ENCODE measurements around the gene WNT7A. TPM values are rescaled to one million over a fixed set of nuclear protein-coding genes. Genes with fewer than 3 reads are reported as not detected.

The WNT7A gene
- total and polyA plus RNA-seq, 4 experiments from 2014 or later = 8.3 to 19.3 (median 13.5) TPM

DNA sequence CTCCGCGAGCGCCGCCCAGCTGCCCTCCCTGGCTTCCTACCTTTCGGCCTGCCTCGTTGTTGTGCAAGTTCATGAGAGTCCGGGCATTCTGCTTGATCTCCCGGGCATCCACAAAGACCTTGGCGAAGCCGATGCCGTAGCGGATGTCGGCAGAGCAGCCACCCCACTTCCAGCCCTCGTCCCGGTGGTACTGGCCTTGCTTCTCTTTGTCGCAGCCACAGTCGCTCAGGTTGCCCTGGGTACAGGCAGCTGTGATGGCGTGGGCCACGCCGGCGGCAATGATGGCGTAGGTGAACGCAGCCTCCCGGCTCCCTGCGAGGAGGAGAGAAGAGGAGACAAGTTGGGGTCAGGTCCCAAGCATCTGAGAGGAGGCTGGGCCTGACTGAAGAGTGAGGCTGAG, 25.4 kb downstream of the WNT7A start:
- Mint-ChIP-seq H3K4me3 (no peak overlapping the region), H3K36me3 (peaks cover 27 to 31% of the 10 kb centered on the region in 2 donors), H3K4me1 (peaks cover 17 to 65% (median 31%) of the 10 kb centered on the region in 4 donors), H3K9me3 (peaks cover 0 to 4% (median 0%) of the 10 kb centered on the region in 8 donors), H3K27me3 (no peaks in the 10 kb centered on the region), H3K27ac (peak overlapping the region in 2 of 7 donors; percentile 62 to 68)
- DNase-seq = no peak
- Histone ChIP-seq H3K36me3 (ENCODE audit: insufficient read depth, low read length) (no peaks in the 10 kb centered on the region), H3K4me3 (ENCODE audit: low read length in 2 of 2) (no peak overlapping the region), H3K9me3 (ENCODE audit: control insufficient read depth in 1 of 2, low read length in 2 of 2) (no peaks in the 10 kb centered on the region), H3K27ac (ENCODE audit: low read depth, low read length) (no peak overlapping the region), H3K4me1 (ENCODE audit: insufficient read depth, low read length) (peaks cover 18% of the 10 kb centered on the region), H3K27me3 (ENCODE audit: insufficient read depth, low read length) (no peaks in the 10 kb centered on the region)
- intact Hi-C loops (cut with micrococcal nuclease) = no loop called here
- ChIA-PET POLR2A (ENCODE audit: partially characterized antibody) (interaction anchor here (1.2 to 2.5 kb wide), 2 partner anchors 12 to 26 kb away, joined by 5 to 9 read pairs; partner anchors contain the start of gene WNT7A), CTCF (ENCODE audit: partially characterized antibody) (interaction anchor here (1.8 to 2.3 kb wide), 3 partner anchors 26 to 197 kb away, joined by 6 to 10 read pairs (median 7); partner anchors contain the start of gene WNT7A)

DNA sequence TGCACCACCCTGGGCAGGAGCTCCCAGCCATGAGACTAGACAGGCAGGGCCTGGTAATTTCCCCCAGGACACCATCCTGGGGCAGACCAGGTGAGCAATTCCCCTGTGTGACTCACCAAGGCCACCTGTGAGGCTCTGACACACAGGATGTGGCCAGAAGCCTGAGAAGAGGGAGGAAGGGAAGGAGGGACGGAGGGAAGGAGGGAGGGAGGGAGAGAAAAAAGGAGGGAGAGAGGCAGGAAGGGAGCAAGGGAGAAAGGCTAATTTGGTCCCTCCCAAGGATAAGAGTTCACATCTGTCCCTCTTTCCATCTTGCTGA, 25.9 kb downstream of the WNT7A start:
- no peak for DNase-seq

DNA sequence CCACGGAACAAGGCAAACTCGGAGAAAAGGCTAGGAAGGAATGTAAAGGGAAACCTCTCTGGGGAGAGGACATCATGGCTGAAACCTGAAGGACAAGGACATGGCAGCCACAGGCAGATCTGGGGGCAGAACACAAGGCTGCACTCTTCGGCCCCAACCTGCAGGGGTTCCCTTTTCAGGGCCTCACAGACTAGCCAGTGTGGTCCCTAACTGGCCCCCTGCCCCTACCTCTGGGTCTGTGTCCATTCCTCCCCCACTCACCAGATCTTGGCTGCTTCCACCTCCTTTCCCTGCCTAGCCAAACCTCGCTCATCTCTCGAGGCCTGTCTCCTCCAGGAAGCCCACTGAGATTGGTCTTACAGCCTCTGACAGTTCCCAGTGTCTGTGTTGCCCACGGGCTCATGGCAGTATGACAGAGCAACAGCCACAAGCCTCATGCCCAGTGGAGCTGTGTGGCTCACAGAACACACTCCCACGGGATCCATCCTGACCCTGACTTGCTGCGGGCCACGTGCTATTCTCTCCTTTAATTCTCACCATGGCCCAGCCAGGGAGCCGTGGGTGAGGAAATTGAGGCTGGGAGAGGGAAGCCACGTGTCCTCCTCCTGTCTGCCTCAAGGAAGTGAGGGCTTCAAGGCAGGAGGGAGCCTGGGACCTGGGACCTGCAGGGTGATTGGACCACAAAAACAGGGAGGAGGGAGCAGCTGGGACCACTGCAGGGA, 26.5 kb downstream of the WNT7A start:
- Mint-ChIP-seq H3K4me3 (peak overlapping the region in 2 of 8 donors; percentile 24 to 39), H3K36me3 (peaks cover 27 to 40% of the 10 kb centered on the region in 2 donors), H3K9me3 (peaks cover 0 to 4% (median 0%) of the 10 kb centered on the region in 8 donors), H3K27me3 (peaks cover 0 to 2% of the 10 kb centered on the region in 2 donors), H3K27ac (peak overlapping the region in 6 of 7 donors; percentile 13 to 82 (median 56)), H3K4me1 (peaks cover 20 to 75% (median 39%) of the 10 kb centered on the region in 4 donors)
- Histone ChIP-seq H3K36me3 (ENCODE audit: insufficient read depth, low read length) (no peaks in the 10 kb centered on the region), H3K27me3 (ENCODE audit: insufficient read depth, low read length) (no peaks in the 10 kb centered on the region), H3K4me3 (ENCODE audit: low read length in 2 of 2) (no peak overlapping the region), H3K9me3 (ENCODE audit: control insufficient read depth in 1 of 2, low read length in 2 of 2) (no peaks in the 10 kb centered on the region), H3K4me1 (ENCODE audit: insufficient read depth, low read length) (peaks cover 18% of the 10 kb centered on the region), H3K27ac (ENCODE audit: low read depth, low read length) (no peak overlapping the region)
- intact Hi-C loops (cut with micrococcal nuclease) = no loop called here
- ChIA-PET POLR2A (ENCODE audit: partially characterized antibody) (interaction anchor here (1.2 to 2.5 kb wide), 3 partner anchors 12 to 27 kb away, joined by 5 to 9 read pairs (median 6); partner anchors contain the start of gene WNT7A), CTCF (ENCODE audit: partially characterized antibody) (interaction anchor here (1.8 to 1.9 kb wide), 2 partner anchors 32 to 196 kb away, joined by 6 to 7 read pairs; no protein-coding TSS in a partner anchor)
- DNase-seq = no peak

More for the DNA sequence above, 25.9 kb downstream of the WNT7A start:
- Histone ChIP-seq H3K27ac (ENCODE audit: low read depth, low read length) (no peak overlapping the region), H3K4me3 (ENCODE audit: low read length in 2 of 2) (no peak overlapping the region), H3K4me1 (ENCODE audit: insufficient read depth, low read length) (peaks cover 18% of the 10 kb centered on the region), H3K9me3 (ENCODE audit: control insufficient read depth in 1 of 2, low read length in 2 of 2) (no peaks in the 10 kb centered on the region), H3K36me3 (ENCODE audit: insufficient read depth, low read length) (no peaks in the 10 kb centered on the region), H3K27me3 (ENCODE audit: insufficient read depth, low read length) (no peaks in the 10 kb centered on the region)
- CTCF ChIA-PET (ENCODE audit: partially characterized antibody) = interaction anchor here (1.8 to 2.3 kb wide), 3 partner anchors 27 to 196 kb away, joined by 6 to 10 read pairs (median 7); partner anchors contain the start of gene WNT7A
- H3K27me3 Mint-ChIP-seq = no peaks in the 10 kb centered on the region
- H3K27ac Mint-ChIP-seq = peak overlapping the region in 5 of 7 donors; percentile 13 to 82 (median 62)
- intact Hi-C loops (cut with micrococcal nuclease) = no loop called here
- H3K9me3 Mint-ChIP-seq = peaks cover 0 to 4% (median 0%) of the 10 kb centered on the region in 8 donors
- peaks cover 25 to 36% of the 10 kb centered on the region in 2 donors for H3K36me3 Mint-ChIP-seq
- peak overlapping the region in 1 of 8 donors; percentile 33 for H3K4me3 Mint-ChIP-seq
- POLR2A ChIA-PET (ENCODE audit: partially characterized antibody) = interaction anchor here (1.2 to 2.5 kb wide), 2 partner anchors 13 to 26 kb away, joined by 5 to 9 read pairs; partner anchors contain the start of gene WNT7A
- peaks cover 18 to 70% (median 36%) of the 10 kb centered on the region in 4 donors for H3K4me1 Mint-ChIP-seq

DNA sequence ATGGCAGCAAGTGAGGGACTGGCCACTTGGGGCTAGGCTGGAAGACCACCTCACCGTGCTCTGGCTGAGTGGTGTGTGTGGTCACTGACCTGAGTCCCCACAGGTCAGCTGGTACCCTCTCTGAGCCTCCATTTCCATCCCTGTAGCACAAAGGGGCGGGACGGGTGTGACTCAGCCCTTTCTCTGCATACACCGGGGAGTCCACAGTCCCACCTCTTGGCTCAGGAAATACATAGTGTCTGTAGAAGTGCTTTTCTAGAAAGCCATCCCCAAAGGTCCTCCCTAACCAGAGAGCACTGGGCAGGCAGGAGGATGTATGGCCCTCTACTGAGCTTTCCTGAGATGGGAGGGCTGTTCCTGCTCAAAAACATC, 27.2 kb downstream of the WNT7A start:
- Histone ChIP-seq H3K36me3 (ENCODE audit: insufficient read depth, low read length) (no peaks in the 10 kb centered on the region), H3K9me3 (ENCODE audit: control insufficient read depth in 1 of 2, low read length in 2 of 2) (no peaks in the 10 kb centered on the region), H3K27me3 (ENCODE audit: insufficient read depth, low read length) (no peaks in the 10 kb centered on the region), H3K27ac (ENCODE audit: low read depth, low read length) (no peak overlapping the region), H3K4me3 (ENCODE audit: low read length in 2 of 2) (no peak overlapping the region), H3K4me1 (ENCODE audit: insufficient read depth, low read length) (peaks cover 18% of the 10 kb centered on the region)
- H3K27me3 Mint-ChIP-seq = peaks cover 0 to 2% of the 10 kb centered on the region in 2 donors
- H3K36me3 Mint-ChIP-seq = peaks cover 27 to 45% of the 10 kb centered on the region in 2 donors
- no peak for DNase-seq
- intact Hi-C loops (cut with micrococcal nuclease) = no loop called here
- H3K4me3 Mint-ChIP-seq = peak overlapping the region in 1 of 8 donors; percentile 33
- peaks cover 20 to 72% (median 40%) of the 10 kb centered on the region in 4 donors for H3K4me1 Mint-ChIP-seq
- CTCF ChIA-PET (ENCODE audit: partially characterized antibody) = no interaction called here
- POLR2A ChIA-PET (ENCODE audit: partially characterized antibody) = interaction anchor here (1.3 to 2.5 kb wide), 3 partner anchors 9 to 28 kb away, joined by 3 to 9 read pairs (median 6); partner anchors contain the start of gene WNT7A
- peaks cover 0 to 4% (median 0%) of the 10 kb centered on the region in 8 donors for H3K9me3 Mint-ChIP-seq
- peak overlapping the region in 2 of 7 donors; percentile 74 to 81 for H3K27ac Mint-ChIP-seq

DNA sequence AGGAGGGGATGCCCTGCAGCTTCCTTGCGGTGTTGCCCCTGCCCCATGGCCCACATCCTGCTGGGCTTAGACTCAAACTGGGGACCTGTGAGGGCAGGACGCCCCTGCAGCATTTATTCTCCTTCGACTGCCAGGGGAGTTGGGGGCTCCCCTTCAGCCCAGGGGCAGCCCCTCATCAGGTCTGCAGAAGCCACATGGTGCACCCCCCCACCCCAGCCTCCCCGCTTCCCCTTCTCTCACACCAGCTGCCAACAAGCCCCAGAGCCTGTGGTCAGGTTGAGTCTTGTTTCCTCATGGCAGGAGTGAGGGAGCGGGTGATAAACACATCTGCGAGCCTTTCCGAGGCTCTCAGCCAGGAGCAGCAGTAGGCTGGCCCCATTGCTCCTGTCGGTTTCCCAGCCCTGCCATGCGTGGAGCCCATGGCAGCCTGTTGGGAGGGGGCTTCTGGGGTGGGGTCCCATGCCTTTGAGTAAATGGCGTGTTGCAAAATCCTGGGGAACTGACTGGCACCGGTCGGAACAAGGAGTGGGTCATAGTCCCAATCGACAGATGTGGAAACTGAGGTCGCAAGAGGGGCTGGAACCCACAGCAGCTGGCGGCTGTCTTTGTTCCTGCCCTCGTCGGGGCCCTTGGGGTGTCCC, 27.8 kb downstream of the WNT7A start:
- peaks cover 0 to 4% (median 0%) of the 10 kb centered on the region in 8 donors for H3K9me3 Mint-ChIP-seq
- H3K4me3 ChIP-seq (ENCODE audit: low read length in 2 of 2) = no peak overlapping the region
- peaks cover 20 to 72% (median 39%) of the 10 kb centered on the region in 4 donors for H3K4me1 Mint-ChIP-seq
- no peaks in the 10 kb centered on the region for H3K36me3 ChIP-seq (ENCODE audit: insufficient read depth, low read length)
- peaks cover 0 to 2% of the 10 kb centered on the region in 2 donors for H3K27me3 Mint-ChIP-seq
- DNase-seq = no peak
- intact Hi-C loops (cut with micrococcal nuclease) = no loop called here
- POLR2A ChIA-PET (ENCODE audit: partially characterized antibody) = interaction anchor here (1.3 kb wide), 2 partner anchors 10 to 14 kb away, joined by 3 to 6 read pairs; no protein-coding TSS in a partner anchor
- no peak overlapping the region for H3K27ac Mint-ChIP-seq
- no peak overlapping the region for H3K27ac ChIP-seq (ENCODE audit: low read depth, low read length)
- H3K4me3 Mint-ChIP-seq = peak overlapping the region in 1 of 8 donors; percentile 38
- no peaks in the 10 kb centered on the region for H3K27me3 ChIP-seq (ENCODE audit: insufficient read depth, low read length)
- no peaks in the 10 kb centered on the region for H3K9me3 ChIP-seq (ENCODE audit: control insufficient read depth in 1 of 2, low read length in 2 of 2)
- CTCF ChIA-PET (ENCODE audit: partially characterized antibody) = no interaction called here
- H3K4me1 ChIP-seq (ENCODE audit: insufficient read depth, low read length) = peaks cover 18% of the 10 kb centered on the region
- H3K36me3 Mint-ChIP-seq = peaks cover 31 to 45% of the 10 kb centered on the region in 2 donors

DNA sequence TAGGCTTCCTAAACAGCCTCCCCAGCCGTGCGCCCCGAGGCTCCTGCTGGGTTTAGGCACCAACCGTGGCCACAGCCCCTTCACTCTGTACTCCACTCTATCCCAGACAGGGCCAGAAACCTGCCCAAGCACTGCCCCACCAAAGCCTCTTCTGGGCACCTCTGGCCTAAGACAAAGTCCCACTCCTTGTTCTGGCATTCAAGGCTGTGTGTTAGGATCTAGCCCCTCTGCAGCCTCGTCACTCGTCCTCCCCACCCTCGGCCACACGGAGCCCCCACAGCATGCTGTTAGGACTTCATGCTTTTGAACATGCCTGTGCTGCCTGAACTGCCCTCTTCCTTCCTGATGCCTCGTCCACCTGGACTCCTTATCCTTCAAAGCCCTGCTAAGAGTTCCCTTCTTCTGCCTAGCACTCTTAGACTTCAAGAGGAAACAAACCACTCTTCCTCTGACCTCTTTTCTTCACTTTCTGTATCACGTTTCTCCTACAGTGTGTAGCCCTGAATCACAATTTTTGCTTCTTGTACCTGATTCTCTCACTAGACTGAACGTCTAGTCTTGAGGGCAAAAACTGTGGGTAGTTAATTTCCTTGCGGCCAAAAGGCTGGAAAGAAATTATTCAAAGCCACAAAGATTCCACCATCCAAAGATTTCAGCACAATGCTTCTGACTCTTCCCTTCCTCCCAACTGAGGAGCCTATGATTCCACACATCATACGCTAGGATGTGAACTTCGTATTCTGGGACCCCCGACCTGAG, 28.6 kb downstream of the WNT7A start:
- H3K9me3 Mint-ChIP-seq = peaks cover 0 to 4% (median 0%) of the 10 kb centered on the region in 8 donors

More for the DNA sequence above, 28.6 kb downstream of the WNT7A start:
- DNase-seq = no peak
- Histone ChIP-seq H3K4me3 (ENCODE audit: low read length in 2 of 2) (no peak overlapping the region), H3K4me1 (ENCODE audit: insufficient read depth, low read length) (peaks cover 18% of the 10 kb centered on the region), H3K27me3 (ENCODE audit: insufficient read depth, low read length) (no peaks in the 10 kb centered on the region), H3K9me3 (ENCODE audit: control insufficient read depth in 1 of 2, low read length in 2 of 2) (no peaks in the 10 kb centered on the region), H3K27ac (ENCODE audit: low read depth, low read length) (no peak overlapping the region), H3K36me3 (ENCODE audit: insufficient read depth, low read length) (no peaks in the 10 kb centered on the region)
- Mint-ChIP-seq H3K27me3 (peaks cover 0 to 2% of the 10 kb centered on the region in 2 donors), H3K4me3 (peak overlapping the region in 1 of 8 donors; percentile 16), H3K36me3 (peaks cover 31 to 45% of the 10 kb centered on the region in 2 donors), H3K27ac (peak overlapping the region in 5 of 7 donors; percentile 2 to 73 (median 25)), H3K4me1 (peaks cover 18 to 63% (median 37%) of the 10 kb centered on the region in 4 donors)
- ChIA-PET CTCF (ENCODE audit: partially characterized antibody) (no interaction called here), POLR2A (ENCODE audit: partially characterized antibody) (interaction anchor here (1.3 kb wide), 1 partner anchor 10 kb away, joined by 3 read pairs; no protein-coding TSS in a partner anchor)
- intact Hi-C loops (cut with micrococcal nuclease) = no loop called here
